K562 (cell line): Measurements from ENCODE around the gene KTN1. TPM values are rescaled to one million over a fixed set of nuclear protein-coding genes. Genes with fewer than 3 reads are reported as not detected.

Experiments used
- ATAC-seq: fragments of 200-7000 bp; cut with Tn5 transposase; 3 replicates; pipeline ENCODE4 v1.9.1; 2020; ENCODE audit warnings: moderate library complexity
- BruUV-seq: library from RNA; stranded (reverse); fragments of 400-500 nt; replicated peaks from 2 replicates; lab custom pipeline; 2021; lab: Mats Ljungman, UMichigan
- CTCF ChIA-PET: fragments of 300-600 bp; formaldehyde crosslinking; extraction: SDS; loops from one replicate; lab custom pipeline; 2021; ENCODE audit warnings: low intra/inter-chr PET ratio; lab: Yijun Ruan, JAX
- POLR2A ChIA-PET: fragments of 300-600, 350-650 bp; sonication (Branson Sonifier 250); formaldehyde crosslinking; extraction: SDS; loops from one replicate; lab custom pipeline; 2021; ENCODE audit warnings: antibody characterized with exemption, inconsistent platforms; lab: Yijun Ruan, JAX
- DNase-seq, 4 experiments: peaks; one replicate each; pipeline versions ENCODE4 v3.0.0 to v3.0.0-alpha.2; 2011 to 2018; ENCODE audit warnings: low spot score in 3 of 4, mixed read lengths in 3 of 4; ENCODE audit errors: extremely low read depth in 1 of 4
- FAIRE-seq: peaks from 2 replicates; lab custom pipeline; 2011; peaks lifted over from hg19 to GRCh38; lab: Jason Lieb, UNC
- H2AFZ ChIP-seq: 2 replicates; pipeline ENCODE4 v1.6.0; 2011; ENCODE audit warnings: low read depth, low read length, control low read depth, inconsistent platforms
- H3K27ac ChIP-seq: fragments of 200-600 bp; 3 replicates; pipeline ENCODE4 v1.8.0; 2011; ENCODE audit warnings: low read depth, mild to moderate bottlenecking, control low read depth, inconsistent platforms, low read length, moderate library complexity, mixed read lengths; ENCODE audit errors: extremely low read depth
- H3K27me3 ChIP-seq, 2 experiments: fragments of 300-600 bp in 1 of 2; 2 replicates in 1 of 2; 3 replicates in 1 of 2; pipeline versions ENCODE4 v1.6.0 to v1.8.0; 2011; ENCODE audit warnings: inconsistent platforms in 2 of 2, low read length in 2 of 2, mild to moderate bottlenecking in 1 of 2, mixed read lengths in 1 of 2, moderate library complexity in 1 of 2; ENCODE audit not compliant: control insufficient read depth in 2 of 2, insufficient read depth in 2 of 2
- H3K36me3 ChIP-seq: fragments of 300-600 bp; 3 replicates; pipeline ENCODE4 v1.8.0; 2011; ENCODE audit warnings: mild to moderate bottlenecking, low read length, inconsistent platforms; ENCODE audit not compliant: control insufficient read depth, insufficient read depth
- H3K4me1 ChIP-seq, 2 experiments: fragments of 200-600 bp in 1 of 2; replicated peaks in 1 of 2; 2 replicates in 1 of 2; 3 replicates in 1 of 2; pipeline versions ENCODE4 v1.5.1 to v1.8.0; 2011; ENCODE audit warnings: inconsistent platforms in 2 of 2, low read length in 2 of 2, mild to moderate bottlenecking in 1 of 2, mixed read lengths in 1 of 2, moderate library complexity in 1 of 2; ENCODE audit not compliant: control insufficient read depth in 2 of 2, insufficient read depth in 2 of 2
- H3K4me2 ChIP-seq: 2 replicates; pipeline ENCODE4 v1.6.1; 2011; ENCODE audit warnings: low read length, control low read depth, inconsistent platforms, mixed read lengths; ENCODE audit not compliant: insufficient read depth
- H3K4me3 ChIP-seq: fragments of 200-600 bp; sonication (generic), shearing (Covaris generic); 2 replicates; pipeline ENCODE4 v1.5.1; 2016; ENCODE audit warnings: control low read depth, inconsistent platforms
- H3K79me2 ChIP-seq: fragments of 200-600 bp; 3 replicates; pipeline ENCODE4 v1.8.0; 2011; ENCODE audit warnings: low read length, inconsistent platforms; ENCODE audit not compliant: control insufficient read depth, insufficient read depth
- H3K9ac ChIP-seq, 2 experiments: 2 replicates each; pipeline versions ENCODE4 v1.6.0 to v1.6.1; 2011; ENCODE audit warnings: low read depth in 2 of 2, low read length in 2 of 2, control low read depth in 1 of 2, inconsistent platforms in 1 of 2, mild to moderate bottlenecking in 1 of 2, mixed read lengths in 1 of 2; ENCODE audit not compliant: insufficient read depth in 1 of 2
- H3K9me1 ChIP-seq: one replicate; pipeline ENCODE4 v1.6.0; 2011; ENCODE audit warnings: inconsistent platforms, mild to moderate bottlenecking, low read length, moderate library complexity; ENCODE audit not compliant: control insufficient read depth, insufficient read depth
- H3K9me3 ChIP-seq: replicated peaks from 2 replicates; pipeline ENCODE4 v1.5.1; 2011; ENCODE audit warnings: low read depth, low read length, inconsistent platforms; ENCODE audit not compliant: control insufficient read depth, insufficient read depth
- H4K20me1 ChIP-seq: replicated peaks from 2 replicates; pipeline ENCODE4 v1.6.1; 2011; ENCODE audit warnings: low read length, inconsistent platforms, mixed read lengths; ENCODE audit not compliant: control insufficient read depth, insufficient read depth
- BDP1 ChIP-seq: IDR thresholded peaks from 3 replicates; pipeline ENCODE4 v1.6.1; 2011; ENCODE audit not compliant: insufficient read length, insufficient read depth
- BRD9 ChIP-seq: fragments of 450-650 bp; IDR thresholded peaks from 2 replicates; pipeline ENCODE4 v1.6.1; 2018; ENCODE audit warnings: low read depth; ENCODE audit not compliant: partially characterized antibody
- BRF1 ChIP-seq: IDR thresholded peaks from 3 replicates; pipeline ENCODE4 v1.6.1; 2011; ENCODE audit warnings: borderline replicate concordance, mild to moderate bottlenecking; ENCODE audit not compliant: insufficient read length; ENCODE audit errors: extremely low read depth
- CBX2 ChIP-seq: fragments of 200-600 bp; sonication (generic); IDR thresholded peaks from one replicate; pipeline ENCODE4 v1.6.1; 2012; ENCODE audit warnings: mild to moderate bottlenecking, low read length, inconsistent platforms; ENCODE audit not compliant: insufficient read depth, poor library complexity, severe bottlenecking
- CREB1 ChIP-seq, 2 experiments: sonication (generic) in 1 of 2; formaldehyde crosslinking in 1 of 2; IDR thresholded peaks; 2 replicates each; pipeline versions ENCODE4 v1.6.1 to v1.8.0; 2012 to 2022; ENCODE audit warnings: inconsistent platforms in 1 of 2, mild to moderate bottlenecking in 1 of 2, missing genetic modification reagents in 1 of 2, moderate library complexity in 1 of 2
- ETS2 ChIP-seq: IDR thresholded peaks from 2 replicates; pipeline ENCODE4 v1.6.1; 2016; ENCODE audit warnings: borderline replicate concordance, missing genetic modification characterization, mild to moderate bottlenecking, moderate library complexity, missing compliant biosample characterization; ENCODE audit not compliant: poor library complexity, severe bottlenecking
- GATA2 ChIP-seq: sonication (generic); formaldehyde crosslinking; IDR thresholded peaks from 2 replicates; pipeline ENCODE4 v1.4.0; 2020; ENCODE audit warnings: mild to moderate bottlenecking, missing genetic modification reagents
- GTF2A2 ChIP-seq: IDR thresholded peaks from 2 replicates; pipeline ENCODE4 v1.6.1; 2016; ENCODE audit warnings: mild to moderate bottlenecking, missing genetic modification characterization, missing compliant biosample characterization
- HEY1 ChIP-seq: fragments of 250-450 bp; sonication (Bioruptor Pico); IDR thresholded peaks from 2 replicates; pipeline ENCODE4 v1.5.0; 2020; ENCODE audit warnings: mild to moderate bottlenecking, moderate library complexity, borderline replicate concordance
- HMG20A ChIP-seq: fragments of 450-650 bp; formaldehyde crosslinking; conservative IDR thresholded peaks from 2 replicates; pipeline ENCODE4 v1.4.0; 2020; ENCODE audit warnings: mild to moderate bottlenecking, mixed read lengths
- KDM2B ChIP-seq: fragments of 250-450 bp; sonication (Bioruptor Pico); IDR thresholded peaks from 2 replicates; pipeline ENCODE4 v1.8.0; 2021; ENCODE audit warnings: mild to moderate bottlenecking, moderate library complexity
- RB1 ChIP-seq: fragments of 450-650 bp; IDR thresholded peaks from 2 replicates; pipeline ENCODE4 v1.6.1; 2017; ENCODE audit warnings: low read depth, mild to moderate bottlenecking
- U2AF2 ChIP-seq: fragments of 200-400 bp; formaldehyde crosslinking; optimal IDR thresholded peaks from 2 replicates; pipeline ENCODE3; 2017; ENCODE audit warnings: low read depth, mild to moderate bottlenecking, low read length
- ZNF707 ChIP-seq: fragments of 250-450 bp; sonication (Bioruptor Pico); conservative IDR thresholded peaks from 2 replicates; pipeline ENCODE4 v1.8.0; 2022; ENCODE audit warnings: inconsistent platforms, mild to moderate bottlenecking, moderate library complexity
- WGBS: fragments of 100-300 bp; shearing (Covaris generic); methylation state at CpG from one replicate; pipeline ENCODE4 v1.1.6; 2016; ENCODE audit warnings: low coverage, mixed read lengths; ENCODE audit not compliant: insufficient coverage; ENCODE audit errors: missing lambda C conversion rate; 5-methylcytosine and 5-hydroxymethylcytosine counted together
- in situ Hi-C: fragments of 300-500 bp; cut with MboI; formaldehyde crosslinking; loops from 4 replicates; pipeline ENCODE4 v1.15.0; 2018; ENCODE audit warnings: inconsistent platforms, mixed read lengths
- intact Hi-C: fragments of 100-400 bp; cut with micrococcal nuclease; formaldehyde crosslinking; loops from 2 replicates; pipeline ENCODE4 v1.14.2; 2022
- polyA plus RNA-seq, 8 experiments: library from polyadenylated mRNA; depleted of rRNA in 4 of 8; stranded (reverse) in 5 of 8; unstranded in 3 of 8; fragments of >200 nt; fragmentation: Nextera tagmentation in 2 of 8; fragmentation: Illumina TruSeq in 1 of 8; extraction: Ambion mirVana in 2 of 8; extraction: Trizol in 1 of 8; gene quantifications; 2 replicates each; pipeline versions ENCODE4 v1.2.1 to v1.2.3, GENCODE V29; 2011 to 2014; ENCODE audit warnings: inconsistent platforms in 1 of 8, missing spikeins in 1 of 8
- total RNA-seq, 7 experiments: library from RNA; depleted of rRNA in 6 of 7; stranded (reverse); fragments of >200 nt in 6 of 7; fragmentation: Illumina TruSeq in 2 of 7; extraction: Trizol in 2 of 7; gene quantifications; 2 replicates each; pipeline versions ENCODE4 v1.2.1 to v1.2.3, GENCODE V29; 2011 to 2021; ENCODE audit warnings: low replicate concordance in 1 of 7
- TF ChIP-seq, protein P1 (sequence below): conservative IDR thresholded peaks from 2 replicates; pipeline ENCODE4 v1.6.1; 2011; ENCODE audit warnings: low read depth, mild to moderate bottlenecking, low read length; ENCODE audit not compliant: control insufficient read depth
- TF ChIP-seq, protein P2 (sequence below): IDR thresholded peaks from 2 replicates; pipeline ENCODE4 v1.6.1; 2014; ENCODE audit warnings: antibody characterized with exemption
- TF ChIP-seq, protein P3 (sequence below): sonication (generic); IDR thresholded peaks from 2 replicates; pipeline ENCODE4 v1.6.1; 2016

KTN1 gene
- total and polyA plus RNA-seq, 9 of the 15 experiments (the other 6 are each of a cell fraction or from before 2014, with no cell fraction given), result 34.8 to 120 (median 63.6) TPM

DNA sequence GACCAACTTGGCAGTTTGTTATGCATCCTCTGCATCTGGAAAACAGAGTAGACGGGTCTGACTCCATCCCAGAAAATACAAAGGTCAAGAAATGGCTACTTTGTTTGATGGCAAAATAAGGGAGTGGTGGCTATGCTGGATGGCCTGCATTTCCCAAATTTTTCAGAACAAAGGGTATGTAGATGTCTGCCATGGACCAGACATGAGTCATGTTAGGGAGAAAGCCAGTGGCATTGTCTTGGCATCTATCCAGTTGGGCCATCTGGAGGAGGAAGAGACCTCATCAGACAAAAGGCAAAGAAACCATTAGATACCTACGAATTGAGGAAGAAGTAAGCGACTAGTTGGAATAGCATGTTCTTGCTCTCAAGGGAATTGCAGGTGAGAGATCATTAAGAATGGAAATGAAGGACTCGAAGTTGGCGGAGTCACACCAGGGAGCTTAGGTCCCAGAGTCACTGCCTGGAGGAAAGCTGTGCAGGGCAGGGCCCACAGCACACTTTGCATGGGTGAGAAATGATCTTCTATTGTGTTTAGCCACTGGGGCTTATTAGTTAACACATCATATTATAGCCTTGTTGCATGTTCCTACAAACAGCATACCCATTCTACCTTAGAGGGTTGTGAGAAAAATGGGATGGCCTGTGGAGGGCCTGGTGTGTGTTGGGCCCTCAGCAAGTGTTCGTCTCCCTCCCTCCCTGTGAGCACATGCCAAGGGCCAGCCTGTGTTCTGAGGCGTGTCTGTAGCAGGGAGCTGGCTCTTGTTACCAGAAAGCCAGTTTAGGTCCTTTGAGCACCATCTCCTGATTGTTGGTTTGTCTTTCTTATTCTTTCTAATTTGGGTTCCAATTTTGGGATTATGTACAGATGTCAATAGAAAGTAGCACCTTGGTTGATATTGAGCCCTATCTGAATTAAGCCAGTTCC, 119.4 kb downstream of the KTN1 start:
- Histone ChIP-seq H3K4me3 (no peak overlapping the region), H3K27me3 (peaks cover 0 to 6% of the 10 kb centered on the region in 2 experiments; a peak in 1 of 5 replicates), H3K36me3 (no peaks in the 10 kb centered on the region), H3K9me3 (no peaks in the 10 kb centered on the region), H3K79me2 (no peaks in the 10 kb centered on the region), H3K27ac (no peak overlapping the region), H3K4me2 (no peak overlapping the region), H3K9ac (no peak overlapping the region), H3K9me1 (no peaks in the 10 kb centered on the region), H3K4me1 (no peaks in the 10 kb centered on the region), H2AFZ (no peak overlapping the region), H4K20me1 (no peaks in the 10 kb centered on the region)
- CTCF ChIA-PET, result no interaction called here
- no TSS peak for BruUV-seq
- DNase-seq (no peak), FAIRE-seq (no peak), ATAC-seq (no peak)
- in situ Hi-C loops, result no loop called here
- TF ChIP-seq, protein P1, sequence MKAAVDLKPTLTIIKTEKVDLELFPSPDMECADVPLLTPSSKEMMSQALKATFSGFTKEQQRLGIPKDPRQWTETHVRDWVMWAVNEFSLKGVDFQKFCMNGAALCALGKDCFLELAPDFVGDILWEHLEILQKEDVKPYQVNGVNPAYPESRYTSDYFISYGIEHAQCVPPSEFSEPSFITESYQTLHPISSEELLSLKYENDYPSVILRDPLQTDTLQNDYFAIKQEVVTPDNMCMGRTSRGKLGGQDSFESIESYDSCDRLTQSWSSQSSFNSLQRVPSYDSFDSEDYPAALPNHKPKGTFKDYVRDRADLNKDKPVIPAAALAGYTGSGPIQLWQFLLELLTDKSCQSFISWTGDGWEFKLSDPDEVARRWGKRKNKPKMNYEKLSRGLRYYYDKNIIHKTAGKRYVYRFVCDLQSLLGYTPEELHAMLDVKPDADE, result no peak
- TF ChIP-seq HEY1 (CRISPR knock-in tag) (no peak), BRF1 (no peak), GATA2 (CRISPR knock-in tag) (no peak), HMG20A (CRISPR knock-in tag) (no peak), GTF2A2 (tag) (no peak), CBX2 (no peak), CREB1 (IDR thresholded peaks at IDR 0.05) (no peak), CREB1 (CRISPR knock-in tag; IDR thresholded peaks at IDR 0.05) (no peak), RB1 (no peak), ZNF707 (CRISPR knock-in tag) (no peak), BRD9 (no peak), U2AF2 (no peak), BDP1 (no peak), ETS2 (tag) (no peak), KDM2B (CRISPR knock-in tag) (no peak)
- TF ChIP-seq, protein P2, sequence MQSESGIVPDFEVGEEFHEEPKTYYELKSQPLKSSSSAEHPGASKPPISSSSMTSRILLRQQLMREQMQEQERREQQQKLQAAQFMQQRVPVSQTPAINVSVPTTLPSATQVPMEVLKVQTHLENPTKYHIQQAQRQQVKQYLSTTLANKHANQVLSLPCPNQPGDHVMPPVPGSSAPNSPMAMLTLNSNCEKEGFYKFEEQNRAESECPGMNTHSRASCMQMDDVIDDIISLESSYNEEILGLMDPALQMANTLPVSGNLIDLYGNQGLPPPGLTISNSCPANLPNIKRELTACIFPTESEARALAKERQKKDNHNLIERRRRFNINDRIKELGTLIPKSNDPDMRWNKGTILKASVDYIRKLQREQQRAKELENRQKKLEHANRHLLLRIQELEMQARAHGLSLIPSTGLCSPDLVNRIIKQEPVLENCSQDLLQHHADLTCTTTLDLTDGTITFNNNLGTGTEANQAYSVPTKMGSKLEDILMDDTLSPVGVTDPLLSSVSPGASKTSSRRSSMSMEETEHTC, result no peak
- TF ChIP-seq, protein P3, sequence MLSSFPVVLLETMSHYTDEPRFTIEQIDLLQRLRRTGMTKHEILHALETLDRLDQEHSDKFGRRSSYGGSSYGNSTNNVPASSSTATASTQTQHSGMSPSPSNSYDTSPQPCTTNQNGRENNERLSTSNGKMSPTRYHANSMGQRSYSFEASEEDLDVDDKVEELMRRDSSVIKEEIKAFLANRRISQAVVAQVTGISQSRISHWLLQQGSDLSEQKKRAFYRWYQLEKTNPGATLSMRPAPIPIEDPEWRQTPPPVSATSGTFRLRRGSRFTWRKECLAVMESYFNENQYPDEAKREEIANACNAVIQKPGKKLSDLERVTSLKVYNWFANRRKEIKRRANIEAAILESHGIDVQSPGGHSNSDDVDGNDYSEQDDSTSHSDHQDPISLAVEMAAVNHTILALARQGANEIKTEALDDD, result no peak
- intact Hi-C loops, result loop anchor here (10.0 kb wide), 1 partner anchor 255 kb away; the partner anchor contains the start of gene TBPL2
- 12% methylated on average over 7 of the region's 7 CpGs for WGBS
- POLR2A ChIA-PET, result interaction anchor here (0.9 to 1.0 kb wide), 2 partner anchors 14 to 722 kb away, joined by 3 to 4 read pairs; no protein-coding TSS in a partner anchor
